Nephron (organoid): ENCODE data around the gene PPDPF.
A peak's percentile ranks its signal among the peaks of the same experiment; 100 is the strongest.

Source experiments
- H3K27ac Mint-ChIP-seq, 3 experiments: 2 replicates each; pipeline ENCODE4 v1.8.0; 2020; ENCODE audit warnings: mixed read lengths in 3 of 3, mild to moderate bottlenecking in 2 of 3, moderate library complexity in 1 of 3
- H3K27me3 Mint-ChIP-seq: 2 replicates; pipeline ENCODE4 v1.8.0; 2021; ENCODE audit warnings: low read depth, mild to moderate bottlenecking, moderate library complexity, mixed read lengths
- H3K36me3 Mint-ChIP-seq: 2 replicates; pipeline ENCODE4 v1.8.0; 2020; ENCODE audit warnings: low read depth, mixed read lengths
- H3K4me1 Mint-ChIP-seq: 2 replicates; pipeline ENCODE4 v1.8.0; 2020; ENCODE audit warnings: mixed read lengths
- H3K4me3 Mint-ChIP-seq, 3 experiments: 2 replicates each; pipeline ENCODE4 v1.8.0; 2020; ENCODE audit warnings: mild to moderate bottlenecking in 3 of 3, mixed read lengths in 3 of 3, moderate library complexity in 2 of 3
- H3K9me3 Mint-ChIP-seq: 2 replicates; pipeline ENCODE4 v1.8.0; 2020; ENCODE audit warnings: mixed read lengths
- TF ChIP-seq, protein P1 (sequence below), 3 experiments: fragments of 200-600 bp; sonication (generic); IDR thresholded peaks; one replicate each; pipeline ENCODE4 v1.5.0; 2021; ENCODE audit warnings: antibody characterized with exemption in 3 of 3; ENCODE audit not compliant: unreplicated experiment in 3 of 3

PPDPF gene

DNA sequence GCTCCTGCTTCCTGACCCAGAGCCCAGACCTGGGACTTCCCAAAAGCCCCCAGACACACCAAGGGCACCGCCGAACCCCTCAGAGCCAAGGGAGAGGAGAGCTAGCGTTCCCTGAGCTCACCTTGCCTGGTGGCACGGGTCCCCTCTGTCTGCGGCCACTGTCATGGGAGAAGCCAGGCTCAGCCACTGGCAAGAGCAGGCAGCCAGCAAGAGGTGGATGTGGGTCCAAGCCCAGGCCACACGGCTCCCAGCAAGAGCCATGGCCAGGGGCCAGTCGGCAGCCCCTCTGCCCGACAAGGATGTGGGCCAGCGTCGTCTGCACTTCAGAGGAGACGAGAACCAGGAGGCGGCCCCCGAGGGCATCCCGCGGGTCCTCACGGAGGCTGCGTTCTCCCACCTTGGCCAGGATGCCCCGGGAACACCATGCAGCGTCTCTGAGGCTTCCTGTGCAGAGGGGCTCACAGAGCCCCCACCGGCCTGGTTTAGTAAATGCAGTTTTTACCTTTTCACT is 2.2 kb upstream of the PPDPF start:
- peaks cover 1% of the 10 kb centered on the region for H3K9me3 Mint-ChIP-seq
- peaks cover 10% of the 10 kb centered on the region for H3K27me3 Mint-ChIP-seq
- TF ChIP-seq, protein P1, sequence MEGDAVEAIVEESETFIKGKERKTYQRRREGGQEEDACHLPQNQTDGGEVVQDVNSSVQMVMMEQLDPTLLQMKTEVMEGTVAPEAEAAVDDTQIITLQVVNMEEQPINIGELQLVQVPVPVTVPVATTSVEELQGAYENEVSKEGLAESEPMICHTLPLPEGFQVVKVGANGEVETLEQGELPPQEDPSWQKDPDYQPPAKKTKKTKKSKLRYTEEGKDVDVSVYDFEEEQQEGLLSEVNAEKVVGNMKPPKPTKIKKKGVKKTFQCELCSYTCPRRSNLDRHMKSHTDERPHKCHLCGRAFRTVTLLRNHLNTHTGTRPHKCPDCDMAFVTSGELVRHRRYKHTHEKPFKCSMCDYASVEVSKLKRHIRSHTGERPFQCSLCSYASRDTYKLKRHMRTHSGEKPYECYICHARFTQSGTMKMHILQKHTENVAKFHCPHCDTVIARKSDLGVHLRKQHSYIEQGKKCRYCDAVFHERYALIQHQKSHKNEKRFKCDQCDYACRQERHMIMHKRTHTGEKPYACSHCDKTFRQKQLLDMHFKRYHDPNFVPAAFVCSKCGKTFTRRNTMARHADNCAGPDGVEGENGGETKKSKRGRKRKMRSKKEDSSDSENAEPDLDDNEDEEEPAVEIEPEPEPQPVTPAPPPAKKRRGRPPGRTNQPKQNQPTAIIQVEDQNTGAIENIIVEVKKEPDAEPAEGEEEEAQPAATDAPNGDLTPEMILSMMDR (IDR thresholded peaks at IDR 0.05; ENCODE audit: unreplicated experiment in 3 of 3), result peak in 1 of 3 experiments; percentile 37
- H3K4me3 Mint-ChIP-seq, result peak overlapping the region; percentile 81 to 88 (median 86)
- H3K27ac Mint-ChIP-seq, result peak overlapping the region in 2 of 3 experiments; percentile 45 to 92
- peaks cover 9% of the 10 kb centered on the region for H3K36me3 Mint-ChIP-seq
- peaks cover 5% of the 10 kb centered on the region for H3K4me1 Mint-ChIP-seq

DNA sequence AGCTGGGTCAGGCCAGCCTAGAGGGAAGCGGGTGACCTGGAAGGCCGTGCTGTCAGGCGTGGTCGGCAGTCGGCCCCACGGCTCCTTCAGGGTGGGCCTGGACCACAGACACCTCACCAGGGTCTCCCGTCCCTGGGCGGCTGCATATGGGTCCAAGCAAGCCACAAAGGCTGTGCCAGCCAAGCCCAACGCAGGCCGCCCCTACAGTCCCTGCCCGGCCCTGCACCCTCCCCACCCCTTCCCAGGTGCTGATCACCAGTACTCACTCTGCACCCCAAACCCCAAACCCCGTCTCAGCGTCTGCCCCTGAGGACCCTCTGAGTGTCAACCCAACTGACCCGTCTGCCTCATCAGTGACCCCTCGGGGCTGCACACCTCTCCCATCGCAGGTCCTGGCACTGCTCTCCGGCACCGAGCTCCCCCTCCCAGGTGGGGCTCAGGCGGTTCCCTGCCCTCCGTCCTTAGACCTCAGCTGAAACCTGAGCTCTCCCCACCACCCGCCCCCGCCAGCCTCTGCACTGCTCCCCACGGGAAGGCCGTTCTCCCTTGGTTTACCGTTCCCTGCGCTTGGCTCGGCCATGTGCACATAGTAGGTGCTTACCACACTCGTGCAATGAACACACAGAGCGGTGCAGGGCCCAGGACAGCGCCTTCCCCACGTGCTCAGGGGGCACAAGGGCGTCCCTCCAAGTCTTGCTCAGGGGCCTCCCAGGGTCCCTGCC is 1.5 kb upstream of the PPDPF start:
- Mint-ChIP-seq H3K36me3 (peaks cover 13% of the 10 kb centered on the region), H3K9me3 (no peaks in the 10 kb centered on the region), H3K4me1 (peaks cover 5% of the 10 kb centered on the region), H3K27me3 (peaks cover 8% of the 10 kb centered on the region), H3K27ac (peak overlapping the region in 2 of 3 experiments; percentile 58 to 92), H3K4me3 (peak overlapping the region; percentile 81 to 88 (median 87))
- TF ChIP-seq, protein P1 (IDR thresholded peaks at IDR 0.05; ENCODE audit: unreplicated experiment in 3 of 3), result no peak

DNA sequence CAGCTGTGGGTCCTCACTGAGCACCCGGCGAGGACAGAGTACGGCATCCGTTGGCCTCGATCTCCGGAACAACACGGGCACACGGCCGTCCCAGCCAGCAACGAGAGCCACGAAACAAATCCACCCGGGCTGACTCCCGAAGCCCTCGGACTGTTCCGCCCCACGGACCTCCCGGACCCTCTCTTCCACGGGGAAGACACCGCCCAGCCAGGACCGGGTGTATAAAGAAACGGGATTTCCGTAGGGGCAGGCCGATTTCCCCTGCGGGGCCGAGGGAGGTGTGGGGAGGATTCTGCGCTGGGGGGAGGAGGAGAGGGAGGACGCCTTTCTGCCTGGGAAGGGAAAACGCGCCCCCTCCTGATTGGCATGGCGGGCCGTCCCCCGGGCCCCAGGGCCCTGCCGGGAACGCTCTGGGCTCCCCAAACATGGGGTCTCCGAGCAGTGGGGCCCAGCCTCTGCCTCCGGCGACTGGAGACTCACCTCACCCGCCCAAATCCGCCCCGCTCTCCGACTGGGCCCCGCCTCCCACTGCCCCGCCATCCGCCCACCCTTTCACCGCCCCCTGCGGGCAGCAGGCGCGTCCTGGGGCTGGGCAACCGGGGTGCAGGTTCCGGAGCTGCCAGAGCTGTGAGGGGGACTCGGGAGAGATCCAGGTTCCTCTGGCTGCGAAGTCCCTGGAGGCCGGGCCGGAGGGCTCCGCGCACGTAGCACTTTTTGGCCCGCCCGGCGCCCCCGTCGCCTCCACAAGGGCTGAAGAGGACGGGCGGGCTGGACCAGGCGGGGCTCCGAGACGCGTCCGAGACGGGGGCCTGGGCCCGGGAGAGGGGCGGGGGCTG is 679 bp upstream of the PPDPF start:
- H3K9me3 Mint-ChIP-seq, result no peaks in the 10 kb centered on the region
- peaks cover 8% of the 10 kb centered on the region for H3K27me3 Mint-ChIP-seq
- peak overlapping the region; percentile 81 to 87 (median 82) for H3K4me3 Mint-ChIP-seq
- peaks cover 10% of the 10 kb centered on the region for H3K4me1 Mint-ChIP-seq
- peak overlapping the region in 1 of 3 experiments; percentile 58 for H3K27ac Mint-ChIP-seq
- peaks cover 13% of the 10 kb centered on the region for H3K36me3 Mint-ChIP-seq
- TF ChIP-seq, protein P1 (IDR thresholded peaks at IDR 0.05; ENCODE audit: unreplicated experiment in 3 of 3), result peak; percentile 20 to 46 (median 27)

DNA sequence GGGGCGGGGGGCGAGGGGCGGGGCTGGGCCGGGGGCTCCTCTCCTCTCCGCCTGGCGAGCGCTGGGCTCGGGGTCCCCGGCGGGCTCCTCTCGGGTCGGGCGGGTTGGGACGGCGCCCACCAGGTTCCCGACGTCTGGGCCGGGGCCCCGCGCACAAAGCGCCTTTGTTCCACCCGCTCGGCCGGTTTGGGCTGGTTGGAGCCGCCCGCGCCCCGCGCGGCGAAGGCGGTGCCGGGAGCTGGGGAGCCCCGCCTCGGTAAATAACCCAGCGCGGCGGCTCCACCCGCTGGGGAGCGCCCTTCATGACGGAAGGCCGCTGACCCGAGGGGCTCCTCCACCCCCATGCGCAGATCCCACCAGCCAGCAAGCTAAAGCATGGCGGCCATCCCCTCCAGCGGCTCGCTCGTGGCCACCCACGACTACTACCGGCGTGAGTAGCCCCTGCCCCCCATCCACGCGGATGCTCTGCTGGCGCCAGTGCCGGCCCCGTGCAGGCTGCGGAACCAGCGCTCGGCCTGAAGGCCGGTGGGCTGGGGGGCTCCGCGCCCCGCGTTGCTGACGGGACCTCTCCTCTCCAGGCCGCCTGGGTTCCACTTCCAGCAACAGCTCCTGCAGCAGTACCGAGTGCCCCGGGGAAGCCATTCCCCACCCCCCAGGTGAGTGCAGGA is 503 bp downstream of the PPDPF start:
- Mint-ChIP-seq H3K4me3 (peak overlapping the region; percentile 90 to 92 (median 91)), H3K27me3 (peaks cover 4% of the 10 kb centered on the region), H3K36me3 (peaks cover 13% of the 10 kb centered on the region), H3K4me1 (peaks cover 12% of the 10 kb centered on the region), H3K27ac (peak overlapping the region in 2 of 3 experiments; percentile 48 to 60), H3K9me3 (no peaks in the 10 kb centered on the region)
- TF ChIP-seq, protein P1 (IDR thresholded peaks at IDR 0.05; ENCODE audit: unreplicated experiment in 3 of 3), result no peak

DNA sequence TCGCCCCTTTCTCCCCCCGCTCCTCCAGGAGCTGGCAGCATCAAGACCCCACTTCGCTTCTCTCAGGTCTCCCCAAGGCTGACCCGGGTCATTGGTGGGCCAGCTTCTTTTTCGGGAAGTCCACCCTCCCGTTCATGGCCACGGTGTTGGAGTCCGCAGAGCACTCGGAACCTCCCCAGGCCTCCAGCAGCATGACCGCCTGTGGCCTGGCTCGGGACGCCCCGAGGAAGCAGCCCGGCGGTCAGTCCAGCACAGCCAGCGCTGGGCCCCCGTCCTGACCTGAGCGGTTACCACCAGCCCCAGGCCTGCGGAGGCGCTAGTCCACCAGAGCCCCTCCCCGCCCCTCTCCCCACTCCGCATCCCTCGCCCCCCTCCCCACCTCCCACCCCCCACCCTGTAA is 1.0 kb downstream of the PPDPF start:
- peaks cover 13% of the 10 kb centered on the region for H3K36me3 Mint-ChIP-seq
- peaks cover 12% of the 10 kb centered on the region for H3K4me1 Mint-ChIP-seq
- TF ChIP-seq, protein P1 (IDR thresholded peaks at IDR 0.05; ENCODE audit: unreplicated experiment in 3 of 3), result no peak
- peak overlapping the region; percentile 90 to 92 (median 91) for H3K4me3 Mint-ChIP-seq
- no peaks in the 10 kb centered on the region for H3K9me3 Mint-ChIP-seq
- H3K27me3 Mint-ChIP-seq, result peaks cover 4% of the 10 kb centered on the region
- H3K27ac Mint-ChIP-seq, result peak overlapping the region in 2 of 3 experiments; percentile 48 to 60
